HCT116 (cell line): Measurements from ENCODE around the gene ZNF80. TPM values are rescaled to one million over a fixed set of nuclear protein-coding genes. Genes with fewer than 3 reads are reported as not detected.

ENCODE experiments used
- ATAC-seq: fragments of 200-7000 bp; cut with Tn5 transposase; 2 replicates; pipeline ENCODE4 v1.9.1; 2020; ENCODE audit warnings: mild to moderate bottlenecking, moderate library complexity
- BruUV-seq: library from RNA; stranded (reverse); fragments of 400-500 nt; replicated peaks from 2 replicates; lab custom pipeline; 2021; lab: Mats Ljungman, UMichigan
- CTCF ChIA-PET: fragments of 300-600 bp; sonication (Branson Sonifier 250); formaldehyde crosslinking; loops from one replicate; lab custom pipeline; 2021; ENCODE audit warnings: antibody characterized with exemption; lab: Charles Lee
- POLR2A ChIA-PET: fragments of 300-600, 350-600 bp; sonication (Branson Sonifier 250); formaldehyde crosslinking; loops from one replicate; lab custom pipeline; 2021; ENCODE audit warnings: antibody characterized with exemption; lab: Charles Lee
- RAD21 ChIA-PET, 2 experiments: fragments of 300-600 bp; sonication (Branson Sonifier 250); formaldehyde crosslinking; loops; one replicate each; lab custom pipeline; 2023; ENCODE audit warnings: low total read pairs in 2 of 2; ENCODE audit not compliant: uncharacterized antibody in 2 of 2, unreplicated experiment in 2 of 2, low non-redundant PET in 1 of 2; lab: Charles Lee
- DNase-seq: peaks from one replicate; pipeline ENCODE4 v3.0.0-alpha.2; 2010; ENCODE audit warnings: low read depth, low spot score
- H2AFZ ChIP-seq: fragments of 200-600 bp; shearing (Covaris generic), sonication (generic); 2 replicates; pipeline ENCODE4 v1.6.1; 2017; ENCODE audit warnings: low read depth, mixed run types, mixed read lengths, antibody characterized with exemption, low read length; ENCODE audit not compliant: poor library complexity, severe bottlenecking
- H3K27ac ChIP-seq: 2 replicates; pipeline ENCODE4 v1.5.1; 2012; ENCODE audit warnings: low read depth, low read length
- H3K27me3 ChIP-seq: fragments of 200-600 bp; sonication (generic); 2 replicates; pipeline ENCODE4 v1.6.1; 2016; ENCODE audit warnings: mixed run types, low read length, mixed read lengths; ENCODE audit not compliant: insufficient read depth
- H3K36me3 ChIP-seq, 2 experiments: fragments of 200-500 bp in 1 of 2; fragments of 200-600 bp in 1 of 2; sonication (Bioruptor generic) in 1 of 2; sonication (generic) in 1 of 2; 2 replicates each; pipeline versions ENCODE4 v1.5.1 to v1.6.1; 2014 to 2016; ENCODE audit warnings: low read length in 2 of 2, inconsistent platforms in 1 of 2, mixed read lengths in 1 of 2, mixed run types in 1 of 2; ENCODE audit not compliant: insufficient read depth in 2 of 2, control insufficient read depth in 1 of 2
- H3K4me1 ChIP-seq, 2 experiments: fragments of 200-600 bp in 1 of 2; sonication (generic) in 1 of 2; 2 replicates each; pipeline versions ENCODE4 v1.5.1 to v1.6.1; 2012 to 2017; ENCODE audit warnings: low read length in 2 of 2, inconsistent platforms in 1 of 2, mild to moderate bottlenecking in 1 of 2, mixed read lengths in 1 of 2, mixed run types in 1 of 2, moderate library complexity in 1 of 2; ENCODE audit not compliant: insufficient read depth in 2 of 2, control insufficient read depth in 1 of 2
- H3K4me2 ChIP-seq: fragments of 200-600 bp; sonication (generic); 2 replicates; pipeline ENCODE4 v1.6.1; 2017; ENCODE audit warnings: mixed run types, low read length, mixed read lengths
- H3K4me3 ChIP-seq, 2 experiments: fragments of 200-600 bp in 1 of 2; sonication (generic) in 1 of 2; replicated peaks in 1 of 2; 2 replicates each; pipeline ENCODE4 v1.5.1; 2011 to 2016; ENCODE audit warnings: low read length in 2 of 2, control low read depth in 1 of 2, low read depth in 1 of 2, mild to moderate bottlenecking in 1 of 2, mixed read lengths in 1 of 2, mixed run types in 1 of 2
- H3K79me2 ChIP-seq: fragments of 200-600 bp; sonication (generic); 2 replicates; pipeline ENCODE4 v1.6.1; 2017; ENCODE audit warnings: mild to moderate bottlenecking, mixed run types, low read length, moderate library complexity, mixed read lengths; ENCODE audit not compliant: insufficient read depth
- H3K9ac ChIP-seq: fragments of 200-600 bp; sonication (generic); 2 replicates; pipeline ENCODE4 v1.6.1; 2016; ENCODE audit warnings: low read length, mixed read lengths
- H3K9me2 ChIP-seq: fragments of 200-600 bp; sonication (generic), shearing (Covaris generic); 2 replicates; pipeline ENCODE4 v1.6.1; 2017; ENCODE audit warnings: mixed run types, mild to moderate bottlenecking, moderate library complexity; ENCODE audit not compliant: insufficient read depth
- H3K9me3 ChIP-seq, 2 experiments: fragments of 200-500 bp in 1 of 2; fragments of 200-600 bp in 1 of 2; sonication (Bioruptor generic) in 1 of 2; sonication (generic) in 1 of 2; 2 replicates each; pipeline ENCODE4 v1.6.1; 2014 to 2017; ENCODE audit warnings: low read length in 2 of 2, mixed read lengths in 2 of 2, inconsistent platforms in 1 of 2, low read depth in 1 of 2, mild to moderate bottlenecking in 1 of 2, mixed run types in 1 of 2, moderate library complexity in 1 of 2; ENCODE audit not compliant: control insufficient read depth in 1 of 2, insufficient read depth in 1 of 2
- H4K20me1 ChIP-seq: fragments of 200-600 bp; sonication (generic), shearing (Covaris generic); 2 replicates; pipeline ENCODE4 v1.6.1; 2017; ENCODE audit warnings: mixed run types, mild to moderate bottlenecking, moderate library complexity; ENCODE audit not compliant: insufficient read depth
- CEBPB ChIP-seq: IDR thresholded peaks from 2 replicates; pipeline ENCODE4 v1.6.1; 2012; ENCODE audit warnings: low read depth
- CTCF ChIP-seq, 3 experiments: fragments of 200-600 bp in 1 of 3; sonication (generic) in 1 of 3; IDR thresholded peaks in 2 of 3; conservative IDR thresholded peaks in 1 of 3; 2 replicates each; pipeline ENCODE4 v1.5.1; 2012 to 2017; ENCODE audit warnings: low read depth in 2 of 3, low read length in 2 of 3, antibody characterized with exemption in 1 of 3, borderline replicate concordance in 1 of 3, control low read depth in 1 of 3, mild to moderate bottlenecking in 1 of 3, mixed read lengths in 1 of 3, mixed run types in 1 of 3, moderate library complexity in 1 of 3; ENCODE audit not compliant: insufficient read depth in 1 of 3
- ELF1 ChIP-seq: IDR thresholded peaks from 2 replicates; pipeline ENCODE4 v1.6.1; 2012; ENCODE audit warnings: low read depth, borderline replicate concordance
- EZH2phosphoT487 ChIP-seq: fragments of 200-600 bp; IDR thresholded peaks from 2 replicates; pipeline ENCODE4 v1.6.1; 2018; ENCODE audit warnings: antibody characterized with exemption, borderline replicate concordance
- JUND ChIP-seq: IDR thresholded peaks from 2 replicates; pipeline ENCODE4 v1.6.1; 2012
- MAX ChIP-seq: IDR thresholded peaks from 2 replicates; pipeline ENCODE4 v1.6.1; 2012
- POLR2A ChIP-seq: IDR thresholded peaks from 2 replicates; pipeline ENCODE4 v1.7.0; 2011; ENCODE audit warnings: borderline replicate concordance; ENCODE audit not compliant: insufficient read depth, insufficient read length; ENCODE audit errors: extremely low read depth
- REST ChIP-seq: IDR thresholded peaks from 2 replicates; pipeline ENCODE4 v1.6.1; 2012; ENCODE audit warnings: low read depth
- TCF7L2 ChIP-seq: IDR thresholded peaks from 2 replicates; pipeline ENCODE4 v1.7.0; 2011; ENCODE audit warnings: borderline replicate concordance, inconsistent platforms; ENCODE audit not compliant: insufficient read depth, insufficient read length; ENCODE audit errors: extremely low read depth
- ZNF274 ChIP-seq: fragments of 200-500 bp; sonication (Bioruptor generic); IDR thresholded peaks from 2 replicates; pipeline ENCODE4 v1.6.1; 2014; ENCODE audit warnings: mild to moderate bottlenecking, low read depth, low read length, inconsistent platforms
- intact Hi-C: fragments of 100-400 bp; cut with micrococcal nuclease; formaldehyde crosslinking; loops from 2 replicates; pipeline ENCODE4 v1.10.0; 2022
- total RNA-seq: library from RNA; stranded (reverse); gene quantifications from one replicate; pipeline ENCODE4 v1.2.1, GENCODE V29; 2021; ENCODE audit not compliant: unreplicated experiment

Gene ZNF80
- total RNA-seq, 1 experiment from 2014 or later, result 0.12 TPM

- no TSS peak for BruUV-seq
- Histone ChIP-seq H3K4me2 (no peak overlapping the region), H3K9me3 (no peaks in the 10 kb centered on the region), H3K27me3 (peaks cover 11% of the 10 kb centered on the region; the same call in 1 of the 2 replicates), H3K9ac (no peak overlapping the region), H2AFZ (no peak overlapping the region), H3K36me3 (no peaks in the 10 kb centered on the region), H3K4me1 (no peaks in the 10 kb centered on the region), H3K4me3 (no peak overlapping the region)
- CTCF ChIA-PET, result no interaction called here
- POLR2A ChIA-PET, result no interaction called here
- RAD21 ChIA-PET, result no interaction called here
- DNase-seq, result no peak
- intact Hi-C loops, result no loop called here
- TF ChIP-seq CTCF (IDR thresholded peaks at IDR 0.05 in 2 of 3, conservative IDR thresholded peaks at IDR 0.05 in 1 of 3; ENCODE audit: borderline replicate concordance in 1 of 3, insufficient read depth in 1 of 3, low read depth in 2 of 3, low read length in 2 of 3), result no peak
- TF ChIP-seq, all 23 proteins: peak for 0
- Histone ChIP-seq H3K27ac (no peak overlapping the region), H3K9me2 (no peaks in the 10 kb centered on the region; the same call in 1 of the 2 replicates), H3K79me2 (no peaks in the 10 kb centered on the region), H4K20me1 (no peaks in the 10 kb centered on the region)
- ATAC-seq, result no peak
Observed at GRCh38 chr3:114212646-114213045, 24.7 kb downstream of the ZNF80 start.

- H3K9ac ChIP-seq, result no peak overlapping the region
- POLR2A ChIA-PET, result no interaction called here
- no peaks in the 10 kb centered on the region for H3K36me3 ChIP-seq
- no peak overlapping the region for H3K4me2 ChIP-seq
- H3K79me2 ChIP-seq, result no peaks in the 10 kb centered on the region
- CTCF ChIA-PET, result no interaction called here
- H3K27me3 ChIP-seq, result no peaks in the 10 kb centered on the region
- H4K20me1 ChIP-seq, result no peaks in the 10 kb centered on the region
- no peaks in the 10 kb centered on the region for H3K9me3 ChIP-seq
- no peak overlapping the region for H3K4me3 ChIP-seq
- ATAC-seq (no peak), DNase-seq (no peak)
- H2AFZ ChIP-seq, result no peak overlapping the region
- TF ChIP-seq EZH2phosphoT487 (no peak), ZNF274 (no peak), ELF1 (no peak), TCF7L2 (no peak), POLR2A (no peak), JUND (no peak), CEBPB (no peak), MAX (no peak), REST (no peak)
- no peaks in the 10 kb centered on the region for H3K9me2 ChIP-seq
- no TSS peak for BruUV-seq
- intact Hi-C loops, result no loop called here
- RAD21 ChIA-PET, result no interaction called here
- H3K27ac ChIP-seq, result no peak overlapping the region
- H3K4me1 ChIP-seq, result no peaks in the 10 kb centered on the region
Observed at GRCh38 chr3:114207768-114208167, 29.6 kb downstream of the ZNF80 start.
